ENCODE results near the gene S100A13.
"Not testable (repeated sequence)": the region's sequence is repeated elsewhere in the genome, so short reads cannot be mapped to it uniquely, and the experiment has no call there.

The S100A13 gene

DNA sequence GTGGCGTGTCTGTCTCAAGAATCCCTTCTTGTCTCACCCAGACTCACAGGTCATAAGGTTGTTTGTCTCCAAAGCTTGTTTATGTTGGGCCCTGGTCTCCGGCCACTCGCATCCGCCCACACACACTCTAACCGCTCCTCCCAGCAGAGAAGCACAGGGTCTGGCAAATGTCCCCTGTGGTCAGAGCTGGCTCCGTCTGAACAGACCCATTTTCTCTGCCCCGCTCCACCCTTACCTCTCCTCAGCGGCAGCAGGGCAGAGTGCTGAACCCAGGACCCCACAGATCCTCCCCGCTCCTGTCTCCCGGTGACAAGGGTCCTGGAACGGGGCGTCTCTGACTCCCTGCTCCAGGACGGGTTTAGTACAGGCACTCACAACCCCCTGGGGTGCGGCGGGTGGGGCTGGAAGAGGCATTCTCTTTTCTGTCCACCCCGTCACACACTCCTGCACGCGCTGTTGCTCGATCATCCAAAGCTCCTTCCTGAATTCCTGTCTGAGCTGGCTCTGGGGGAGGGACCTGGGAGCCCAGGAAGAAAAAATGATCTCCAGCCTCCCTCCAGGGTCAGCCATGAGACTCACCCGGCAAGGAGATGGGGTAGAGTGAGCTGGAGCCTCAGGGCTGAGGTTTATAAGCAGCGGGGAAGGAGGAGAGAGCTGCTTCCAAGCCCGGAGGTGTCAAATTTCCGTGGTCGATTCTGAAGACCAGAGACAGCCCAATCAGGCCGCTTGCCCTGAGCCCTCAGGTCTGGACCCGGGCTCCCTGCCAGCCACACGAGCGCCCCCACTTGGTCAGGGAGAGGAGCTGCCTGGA is at the start of gene S100A13:
S100A13 (minus strand) TSS at position 602 of the 811 bp plus-strand sequence. CDS start 1,033 bp downstream, outside the sequence.
- DNase-seq (ENCODE audit: low spot score), result peak; percentile 93

DNA sequence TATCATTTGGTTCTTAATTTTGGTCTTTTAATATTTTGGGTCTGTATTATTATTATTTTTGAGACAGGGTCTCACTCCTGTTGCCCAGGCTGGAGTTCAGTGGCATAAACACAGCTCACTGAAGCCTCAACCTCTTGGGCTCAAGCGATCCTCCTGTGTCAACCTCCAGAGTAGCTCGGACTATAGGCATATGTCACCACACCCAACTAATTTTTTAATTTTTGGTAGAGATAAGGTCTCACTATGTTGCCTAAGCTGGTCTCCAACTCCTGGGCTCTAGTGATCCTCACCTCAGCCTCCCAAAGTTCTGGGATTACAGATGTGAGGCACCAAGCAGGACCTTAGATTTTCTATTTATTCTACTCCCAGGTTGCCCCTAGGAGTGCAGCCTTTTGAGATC is 46.2 kb upstream of the S100A13 start:
- DNase-seq (ENCODE audit: low spot score), result no peak

DNA sequence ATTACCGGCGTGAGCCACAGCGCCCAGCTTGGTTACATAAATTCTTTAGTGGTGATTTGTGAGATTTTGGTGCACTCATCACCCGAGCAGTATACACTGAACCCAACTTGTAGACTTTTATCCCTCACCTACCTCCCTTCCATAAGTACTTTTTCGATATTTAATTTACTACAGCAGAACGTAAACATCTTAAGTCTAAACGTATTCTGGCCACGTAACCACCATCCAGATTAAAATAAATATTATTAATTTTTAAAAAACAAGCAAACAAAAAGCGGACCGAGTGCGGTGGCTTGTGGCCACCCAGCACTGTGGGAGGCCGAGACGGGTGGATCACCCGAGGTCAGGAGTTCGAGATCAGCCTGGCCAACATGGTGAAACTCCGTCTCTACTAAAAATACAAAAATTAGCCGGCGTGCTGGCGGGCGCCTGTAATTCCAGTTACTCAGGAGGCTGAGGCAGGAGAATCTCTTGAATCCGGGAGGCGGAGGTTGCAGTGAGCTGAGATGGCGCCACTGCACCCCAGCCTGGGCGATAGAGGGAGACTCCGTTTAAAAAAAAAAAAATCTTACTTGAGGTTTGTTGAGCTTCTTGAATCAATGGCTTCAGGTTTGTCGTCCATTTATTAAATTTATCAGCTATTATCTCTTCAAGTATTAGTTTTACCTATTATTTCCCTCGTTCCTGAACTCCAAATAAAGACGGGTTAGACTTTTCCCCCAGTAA is 44.5 kb upstream of the S100A13 start:
- not testable (repeated sequence) for DNase-seq (ENCODE audit: low spot score)

DNA sequence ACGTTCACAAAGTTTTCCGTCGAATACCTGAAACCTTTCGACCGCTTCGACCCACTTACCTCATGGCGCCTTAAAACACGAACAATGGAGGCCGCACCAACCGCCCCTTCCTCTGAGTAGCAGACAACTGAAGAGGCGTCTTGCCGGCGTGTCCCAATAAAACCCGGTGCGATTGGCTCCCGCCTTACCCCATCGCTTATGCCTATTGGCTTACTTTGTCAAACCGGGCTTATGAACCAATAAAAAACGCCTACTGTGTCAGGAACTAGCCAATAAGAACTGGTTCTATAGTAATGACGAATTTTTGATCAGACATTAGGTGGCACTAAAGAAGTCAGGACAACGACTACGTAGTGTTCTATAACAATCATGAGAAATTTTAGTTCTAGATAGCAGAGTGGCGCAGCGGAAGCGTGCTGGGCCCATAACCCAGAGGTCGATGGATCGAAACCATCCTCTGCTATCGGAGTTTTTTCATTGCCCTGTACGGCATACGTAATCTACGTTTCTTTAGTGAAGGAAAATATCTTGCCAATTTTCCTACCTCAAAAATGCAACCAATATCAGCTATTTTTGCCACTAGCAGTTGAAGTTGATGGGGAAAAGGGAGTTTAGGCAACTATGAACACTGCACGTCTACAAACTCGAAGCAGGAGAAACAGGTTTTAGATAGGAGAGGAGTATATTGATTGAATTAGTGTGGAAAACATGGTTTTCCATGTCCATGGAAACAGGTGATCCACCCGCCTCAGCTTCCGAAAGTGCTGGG is 43.7 kb upstream of the S100A13 start, which contains the start of gene ILF2:
ILF2 (minus strand) TSS at position 135 of the 769 bp plus-strand sequence; CDS start at position 64, 71 bp downstream.
- DNase-seq (ENCODE audit: low spot score), result peak; percentile 100

DNA sequence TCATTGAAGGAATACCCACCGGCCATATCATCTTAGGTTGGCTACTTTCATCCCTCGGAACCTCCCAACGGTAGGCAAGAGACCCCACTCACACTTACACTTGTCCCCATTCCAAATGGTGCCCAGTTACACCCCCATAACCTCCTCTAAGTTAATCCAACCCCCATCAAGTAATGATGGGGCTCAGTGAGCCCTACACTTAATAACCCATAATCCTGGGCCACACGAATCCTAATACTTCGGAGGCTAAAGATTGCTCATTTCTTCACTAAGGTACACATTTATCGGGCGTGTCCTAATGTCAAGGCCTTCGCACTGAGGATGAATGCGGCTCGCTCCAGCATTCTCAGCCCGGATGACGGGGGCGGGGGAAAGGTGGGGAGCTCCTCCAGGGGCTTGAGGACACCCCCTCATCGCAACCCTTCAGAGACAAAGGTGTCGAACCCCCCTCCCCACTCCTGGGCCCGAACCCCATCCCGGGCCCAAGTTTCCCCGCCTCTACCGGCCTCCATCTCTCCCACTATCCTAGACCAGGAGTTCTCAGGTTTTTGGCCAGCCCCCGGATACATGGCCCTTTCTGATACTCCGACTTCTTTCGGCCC is 43.1 kb upstream of the S100A13 start:
- no peak for DNase-seq (ENCODE audit: low spot score)

DNA sequence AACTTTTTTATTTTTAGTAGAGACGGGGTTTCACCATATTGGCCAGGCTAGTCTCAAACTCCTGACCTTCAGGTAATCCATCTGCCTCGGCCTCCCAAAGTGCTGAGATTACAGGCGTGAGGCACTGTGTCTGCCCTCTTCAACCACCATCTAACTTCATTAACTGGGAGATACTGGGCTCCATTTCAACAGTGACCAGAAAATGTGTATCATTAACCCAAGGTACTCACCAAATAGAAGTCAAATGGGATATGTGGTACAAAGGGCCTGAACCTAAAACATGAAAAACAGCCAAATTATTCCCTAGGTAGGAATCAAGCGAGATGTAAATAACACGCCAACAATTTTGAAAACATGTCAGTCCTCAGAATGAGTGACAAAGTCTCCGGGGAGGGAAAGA is 42.3 kb upstream of the S100A13 start:
- no peak for DNase-seq (ENCODE audit: low spot score)

DNA sequence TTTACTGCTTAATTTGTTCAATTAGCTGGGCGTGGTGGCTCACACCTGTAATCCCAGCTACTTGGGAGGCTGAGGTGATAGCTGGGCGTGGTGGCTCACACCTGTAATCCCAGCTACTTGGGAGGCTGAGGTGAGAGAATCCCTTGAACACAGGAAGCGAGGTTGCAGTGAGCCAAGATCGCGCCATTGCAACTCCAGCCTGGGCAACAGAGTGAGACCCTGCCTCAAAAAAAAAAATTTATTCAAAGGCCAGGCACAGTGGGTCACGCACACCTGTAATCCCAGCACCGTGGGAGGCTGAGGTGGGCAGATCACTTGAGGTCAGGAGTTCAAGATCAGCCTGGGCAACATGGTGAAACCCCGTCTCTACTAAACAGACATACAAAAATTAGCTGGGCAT is 41.4 kb upstream of the S100A13 start:
- DNase-seq (ENCODE audit: low spot score), result not testable (repeated sequence)

DNA sequence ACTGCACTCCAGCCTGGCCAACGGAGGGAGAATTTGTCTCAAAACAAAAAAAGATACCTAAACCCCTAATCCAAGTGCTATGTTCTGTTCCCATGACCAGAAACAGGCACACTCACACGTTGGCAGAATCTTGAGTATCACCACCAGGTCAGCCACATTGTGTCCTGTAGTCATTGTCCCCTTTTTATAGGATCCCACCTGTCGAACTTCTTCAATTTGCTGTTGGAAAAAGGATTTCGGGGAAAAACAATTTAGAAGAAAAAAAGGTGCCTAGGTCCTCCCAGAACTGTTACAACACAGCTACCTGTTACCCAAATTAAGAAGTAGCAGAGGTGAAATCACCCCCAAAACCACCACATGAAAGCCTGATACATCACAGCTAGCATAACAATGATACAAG is 40.1 kb upstream of the S100A13 start:
- DNase-seq (ENCODE audit: low spot score), result no peak

DNA sequence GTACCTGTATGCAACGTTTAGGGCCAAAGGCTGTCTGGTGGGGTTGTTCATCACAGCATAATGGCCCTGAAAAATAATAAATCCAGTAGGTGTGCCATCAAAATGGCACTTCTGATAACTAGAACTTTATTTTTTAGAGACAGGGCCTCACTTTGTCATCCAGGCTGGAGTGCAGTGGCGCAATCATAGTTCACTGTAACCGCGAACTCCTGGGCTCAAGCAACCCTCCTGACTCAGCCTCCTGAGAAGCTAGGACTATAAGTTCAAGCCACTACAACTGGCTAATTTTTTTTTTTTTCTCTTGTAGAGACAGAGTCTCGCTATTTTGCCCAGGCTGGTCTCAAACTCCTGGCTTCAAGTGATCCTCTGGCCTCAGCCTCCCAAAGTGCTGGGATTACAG is 35.9 kb upstream of the S100A13 start:
- no peak for DNase-seq (ENCODE audit: low spot score)

DNA sequence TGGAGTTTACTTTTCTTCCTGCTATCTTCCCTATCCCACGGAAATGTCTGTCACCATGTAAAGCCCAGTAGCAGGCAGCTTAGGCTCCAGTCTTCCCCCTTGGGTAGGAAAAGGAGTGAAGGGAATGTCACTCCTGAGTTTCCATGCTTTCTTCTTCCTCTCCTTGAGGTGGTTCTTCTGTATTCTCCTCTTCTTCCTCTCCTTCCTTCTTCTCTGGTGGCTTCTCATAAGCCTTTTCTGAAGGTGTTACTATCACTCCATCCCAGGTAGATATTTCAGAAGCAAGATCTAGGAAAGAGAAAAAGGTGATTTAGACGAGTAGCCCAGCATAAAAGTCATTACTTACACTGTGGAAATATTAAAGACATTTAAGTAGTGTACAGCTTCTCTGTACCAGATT is 35.0 kb upstream of the S100A13 start:
- no peak for DNase-seq (ENCODE audit: low spot score)

DNA sequence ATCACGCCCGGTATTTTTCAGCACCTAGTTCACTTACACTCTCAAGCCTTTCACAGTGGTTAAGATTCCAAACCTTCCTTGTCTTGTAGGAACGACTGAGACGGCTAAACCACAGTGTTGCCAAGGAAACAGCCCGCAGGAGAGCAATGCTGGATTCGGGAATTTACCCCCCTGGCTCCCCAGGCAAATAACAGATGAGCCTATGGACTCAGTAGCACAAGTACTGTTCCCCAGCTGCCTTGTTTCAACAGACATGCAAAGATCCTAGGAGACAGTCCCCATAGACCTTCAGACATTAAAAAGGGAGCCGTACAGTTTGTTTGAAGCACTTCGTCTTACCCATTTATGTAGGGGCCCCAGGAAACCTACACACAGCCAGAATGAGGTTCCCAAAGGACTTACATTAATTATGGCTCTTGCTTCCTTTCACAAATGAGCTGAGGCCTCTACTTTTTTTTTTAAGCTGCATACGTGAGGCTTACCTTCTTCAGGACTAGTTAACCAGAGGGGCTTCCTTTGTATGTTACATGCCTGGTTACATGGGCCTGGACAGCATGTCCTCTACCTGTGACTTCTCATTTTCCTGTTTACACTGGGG is 33.9 kb upstream of the S100A13 start:
- no peak for DNase-seq (ENCODE audit: low spot score)

DNA sequence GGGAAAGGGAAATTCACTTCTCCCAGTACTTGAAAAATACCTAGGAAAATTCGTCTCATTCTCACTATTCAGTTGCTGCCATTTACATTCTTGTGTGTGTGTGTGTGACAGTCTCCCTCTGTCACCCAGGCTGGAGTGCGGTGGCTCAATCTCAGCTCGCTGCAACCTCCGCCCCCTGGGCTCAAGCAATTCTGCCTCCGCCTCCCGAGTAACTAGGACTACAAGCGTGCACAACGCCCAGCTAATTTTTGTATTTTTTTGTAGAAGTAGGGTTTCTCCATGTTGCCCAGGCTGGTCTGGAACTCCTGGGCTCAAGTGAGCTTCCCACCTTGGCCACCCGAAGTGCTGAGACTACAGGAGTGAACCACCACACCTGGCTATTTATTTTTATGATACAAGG is 32.4 kb upstream of the S100A13 start:
- no peak for DNase-seq (ENCODE audit: low spot score)

DNA sequence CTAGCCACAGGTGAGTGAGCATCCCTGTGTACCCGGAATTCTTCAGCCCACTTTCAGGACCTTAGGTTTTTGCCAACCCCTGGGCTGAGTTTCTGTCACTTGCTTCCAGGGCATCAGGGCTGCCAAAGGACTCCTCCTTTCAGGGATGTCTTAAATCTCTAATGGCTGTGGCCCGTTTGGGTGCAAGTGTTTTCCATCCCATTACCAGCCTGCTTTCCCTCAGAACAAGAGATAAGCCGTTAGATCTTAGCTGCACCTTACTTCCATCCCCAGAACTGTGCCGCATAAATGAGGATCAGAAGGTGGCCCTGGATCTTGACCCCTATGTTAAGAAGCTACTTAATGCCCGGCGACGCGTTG is 31.9 kb upstream of the S100A13 start:
- DNase-seq (ENCODE audit: low spot score), result no peak

DNA sequence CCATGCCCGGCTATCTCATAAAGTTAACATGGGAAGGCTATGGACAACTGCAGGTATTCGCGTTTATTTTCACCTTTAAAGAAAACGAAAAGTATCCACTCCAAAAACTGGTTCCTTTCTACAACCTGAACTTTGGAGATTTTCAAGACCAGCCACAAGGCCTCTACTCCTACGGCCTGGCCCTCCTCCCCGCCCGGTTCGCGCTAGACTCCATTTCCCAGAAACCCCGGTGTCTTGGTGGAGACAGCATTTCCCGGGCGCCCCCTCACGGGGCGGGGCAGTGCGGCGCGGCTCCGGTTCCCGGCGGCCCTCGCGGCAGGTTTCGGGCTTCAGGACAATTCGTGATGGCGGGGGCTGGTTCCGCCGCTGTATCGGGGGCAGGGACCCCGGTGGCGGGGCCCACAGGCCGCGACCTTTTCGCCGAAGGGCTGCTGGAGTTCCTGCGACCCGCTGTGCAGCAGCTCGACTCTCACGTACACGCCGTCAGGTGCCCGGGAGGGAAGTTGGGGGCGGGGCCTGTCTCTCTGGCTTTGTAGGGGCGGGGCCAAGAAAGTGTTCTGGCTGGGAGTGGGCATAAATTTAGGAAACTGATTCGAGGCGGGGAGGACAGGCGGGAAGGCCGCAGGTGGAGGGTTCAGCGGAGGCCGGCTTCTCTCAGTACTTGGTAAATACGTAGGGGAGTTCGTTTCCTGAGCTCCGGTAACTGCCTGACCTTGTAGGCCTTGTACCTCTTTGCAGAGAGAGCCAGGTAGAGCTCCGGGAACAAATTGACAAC is 31.3 kb upstream of the S100A13 start, which contains the start of gene SNAPIN:
SNAPIN (plus strand) TSS at position 304 of the 775 bp plus-strand sequence; CDS start at position 345, 41 bp downstream.
- DNase-seq (ENCODE audit: low spot score), result peak; percentile 94

DNA sequence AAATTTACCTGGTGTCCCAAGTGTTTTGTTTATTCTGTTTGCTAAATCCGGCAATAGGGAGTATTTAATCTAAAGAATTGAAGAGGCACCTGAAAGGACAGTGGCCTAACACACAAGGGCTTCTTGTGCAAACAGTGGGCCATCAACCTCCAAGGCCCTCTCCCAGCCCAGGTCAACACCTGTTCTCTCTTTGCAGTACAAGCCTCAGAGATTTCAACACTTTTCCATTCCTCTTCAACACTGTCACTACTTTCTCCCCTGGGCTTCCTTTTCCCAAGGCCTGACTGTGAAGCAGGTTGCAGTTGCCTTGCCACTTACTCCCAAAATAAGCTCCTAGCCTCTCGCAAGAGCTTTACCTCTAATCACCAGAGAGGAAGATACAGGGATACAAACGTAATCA is 28.0 kb upstream of the S100A13 start:
- no peak for DNase-seq (ENCODE audit: low spot score)

DNA sequence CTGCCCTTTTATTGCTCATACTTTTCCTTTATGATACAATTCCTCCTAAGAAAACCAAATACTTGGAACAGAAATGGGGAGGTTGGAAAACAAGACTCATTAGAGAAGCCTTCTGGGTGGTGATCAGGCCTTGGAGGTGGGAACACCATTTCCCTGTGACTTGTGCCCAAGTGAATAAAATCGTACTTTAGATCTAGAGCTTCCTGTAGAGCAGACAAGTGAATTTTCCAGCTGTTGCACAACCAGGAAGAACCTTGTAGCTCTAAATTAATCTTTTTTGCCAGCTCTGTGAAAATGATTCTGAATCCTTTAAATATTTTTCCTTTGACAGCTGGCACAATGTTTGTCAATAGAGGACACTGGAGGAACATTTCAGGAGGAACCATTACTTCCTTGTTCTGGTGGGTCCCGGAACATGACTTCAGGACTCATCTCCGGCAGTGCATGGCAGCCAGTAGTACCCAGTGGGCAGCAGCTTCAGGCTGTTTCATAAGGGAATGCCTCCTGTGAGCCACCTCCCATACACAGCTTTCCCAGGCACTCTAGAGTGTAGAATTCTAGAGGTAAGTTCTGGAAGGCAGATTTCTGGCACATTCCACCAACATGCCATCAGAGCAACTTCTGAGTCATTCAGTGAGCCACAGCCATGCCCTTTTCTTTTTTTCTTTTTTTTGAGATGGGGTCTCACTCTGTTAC is 25.6 kb upstream of the S100A13 start:
- DNase-seq (ENCODE audit: low spot score), result peak; percentile 57

DNA sequence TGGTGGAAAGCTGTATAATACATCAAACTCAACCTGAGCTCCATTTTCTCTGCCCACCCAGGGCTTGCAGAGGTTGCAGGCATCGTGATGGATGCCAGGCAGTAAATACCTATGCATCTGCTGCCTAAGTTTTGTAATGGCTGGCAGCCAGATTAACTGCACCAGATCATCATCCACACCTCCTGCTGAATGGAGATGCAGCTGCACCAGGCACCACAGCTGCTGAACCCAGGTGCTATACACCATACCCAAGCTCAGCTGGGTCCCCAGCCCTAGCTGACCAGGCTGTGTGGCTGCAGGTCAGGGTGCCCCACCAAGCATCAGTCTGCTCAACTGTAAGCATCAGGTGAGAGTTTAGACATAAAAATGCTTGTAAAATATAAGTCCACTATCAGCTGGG is 24.5 kb upstream of the S100A13 start:
- no peak for DNase-seq (ENCODE audit: low spot score)

DNA sequence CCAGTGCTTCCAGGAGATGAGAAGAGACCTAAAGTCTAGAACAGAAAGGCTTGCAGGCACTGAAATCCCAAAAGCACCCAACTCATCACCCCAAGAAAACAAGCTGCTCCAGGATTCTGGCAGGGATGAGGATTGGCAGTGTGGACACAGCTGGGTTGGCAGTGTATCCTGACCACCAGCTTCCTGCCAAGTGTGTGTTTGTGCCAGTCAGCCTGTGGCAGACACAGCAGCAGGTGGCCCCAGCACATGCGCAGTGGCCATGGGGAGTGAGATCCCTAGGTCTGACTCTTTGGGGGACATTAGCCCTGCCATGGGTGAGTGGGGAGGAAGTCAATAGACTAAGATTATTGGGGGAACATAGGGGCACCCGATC is 22.5 kb upstream of the S100A13 start:
- no peak for DNase-seq (ENCODE audit: low spot score)

DNA sequence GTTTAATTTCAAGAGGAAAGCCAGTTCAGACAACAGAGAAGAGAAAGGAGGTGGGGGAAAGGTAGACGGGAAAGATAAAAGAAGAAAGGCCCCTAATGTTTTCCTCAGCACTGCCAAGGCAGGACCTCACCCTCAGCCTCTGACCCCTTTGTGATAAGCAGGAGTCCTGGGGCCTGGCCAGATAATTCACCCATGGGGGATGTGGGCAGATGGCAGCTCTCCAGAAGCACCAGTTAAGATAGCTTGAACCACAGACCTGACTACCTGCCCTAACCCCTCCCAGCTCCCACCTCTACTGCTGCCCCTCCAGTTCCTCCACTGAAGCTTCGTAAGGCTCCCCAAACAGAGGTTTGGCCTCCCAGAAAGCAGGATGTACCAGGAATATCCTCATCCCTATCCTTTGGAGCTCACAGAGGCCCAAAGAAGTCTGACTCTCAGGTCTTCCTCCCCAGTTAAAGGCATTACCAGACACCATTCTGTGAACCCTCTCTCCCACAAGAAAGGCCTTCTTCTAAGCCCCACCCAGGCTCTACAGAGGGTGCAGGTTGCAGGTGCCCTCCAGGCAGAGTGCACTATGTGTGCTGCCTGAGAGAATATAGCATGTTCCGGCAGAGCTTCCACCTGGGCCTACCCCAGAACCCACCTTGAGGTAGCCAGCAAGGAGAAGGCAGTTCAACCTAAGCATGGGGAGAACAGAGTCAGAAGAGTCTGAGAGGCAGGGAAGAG is 22.0 kb upstream of the S100A13 start:
- no peak for DNase-seq (ENCODE audit: low spot score)

All from AG08395 (cell line).